Measurements from ENCODE around the gene PLXNA2. TPM values are rescaled to one million over a fixed set of nuclear protein-coding genes. Genes with fewer than 3 reads are reported as not detected.

The PLXNA2 gene
- total RNA-seq, 1 experiment from 2014 or later: 0.06 TPM

DNA sequence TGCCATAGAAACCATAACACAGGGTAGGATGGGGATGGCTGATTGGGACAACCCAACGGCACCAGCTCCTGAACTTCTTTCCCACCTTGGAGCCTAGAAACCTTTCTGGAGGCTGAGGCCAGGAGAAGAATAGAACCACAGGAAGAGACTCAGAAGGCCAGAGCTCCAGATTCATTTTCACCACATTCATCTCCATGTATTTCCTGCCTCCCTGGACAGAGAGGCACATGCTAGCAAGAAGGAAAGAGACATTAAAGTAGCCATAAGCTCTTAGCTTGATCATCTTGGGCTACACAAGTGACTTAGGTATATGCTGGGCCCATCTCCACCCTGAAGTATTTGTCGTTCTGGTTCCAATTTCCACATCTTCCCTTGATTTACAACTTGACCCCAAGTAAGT, 44.1 kb downstream of the PLXNA2 start:
- ChIA-PET CTCF (no interaction called here), POLR2A (ENCODE audit: low non-redundant PET) (no interaction called here)
- Histone ChIP-seq H3K4me1 (ENCODE audit: insufficient read depth, low read length, poor library complexity, severe bottlenecking) (peaks cover 10% of the 10 kb centered on the region), H3K27ac (ENCODE audit: low read depth, low read length, poor library complexity, severe bottlenecking) (no peak overlapping the region), H3K27me3 (replicated peaks; ENCODE audit: insufficient read depth, low read depth, low read length, poor library complexity) (no peaks in the 10 kb centered on the region), H3K9me3 (ENCODE audit: low read depth, low read length, poor library complexity, severe bottlenecking) (no peaks in the 10 kb centered on the region), H3K36me3 (ENCODE audit: insufficient read depth, low read length, poor library complexity, severe bottlenecking) (no peaks in the 10 kb centered on the region), H3K4me3 (ENCODE audit: low read depth, low read length, poor library complexity, severe bottlenecking) (no peak overlapping the region)
- TF ChIP-seq, protein P1, sequence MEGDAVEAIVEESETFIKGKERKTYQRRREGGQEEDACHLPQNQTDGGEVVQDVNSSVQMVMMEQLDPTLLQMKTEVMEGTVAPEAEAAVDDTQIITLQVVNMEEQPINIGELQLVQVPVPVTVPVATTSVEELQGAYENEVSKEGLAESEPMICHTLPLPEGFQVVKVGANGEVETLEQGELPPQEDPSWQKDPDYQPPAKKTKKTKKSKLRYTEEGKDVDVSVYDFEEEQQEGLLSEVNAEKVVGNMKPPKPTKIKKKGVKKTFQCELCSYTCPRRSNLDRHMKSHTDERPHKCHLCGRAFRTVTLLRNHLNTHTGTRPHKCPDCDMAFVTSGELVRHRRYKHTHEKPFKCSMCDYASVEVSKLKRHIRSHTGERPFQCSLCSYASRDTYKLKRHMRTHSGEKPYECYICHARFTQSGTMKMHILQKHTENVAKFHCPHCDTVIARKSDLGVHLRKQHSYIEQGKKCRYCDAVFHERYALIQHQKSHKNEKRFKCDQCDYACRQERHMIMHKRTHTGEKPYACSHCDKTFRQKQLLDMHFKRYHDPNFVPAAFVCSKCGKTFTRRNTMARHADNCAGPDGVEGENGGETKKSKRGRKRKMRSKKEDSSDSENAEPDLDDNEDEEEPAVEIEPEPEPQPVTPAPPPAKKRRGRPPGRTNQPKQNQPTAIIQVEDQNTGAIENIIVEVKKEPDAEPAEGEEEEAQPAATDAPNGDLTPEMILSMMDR (conservative IDR thresholded peaks at IDR 0.05; ENCODE audit: low read depth, low read length): no peak
- no peak for TF ChIP-seq EZH2 (IDR thresholded peaks at IDR 0.05; ENCODE audit: borderline replicate concordance, low read depth, low read length, poor library complexity, severe bottlenecking)
- intact Hi-C loops (cut with micrococcal nuclease; ENCODE audit: unreplicated experiment): no loop called here
- DNase-seq (ENCODE audit: low spot score): no peak
- BruUV-seq (replicated peaks): no TSS peak

DNA sequence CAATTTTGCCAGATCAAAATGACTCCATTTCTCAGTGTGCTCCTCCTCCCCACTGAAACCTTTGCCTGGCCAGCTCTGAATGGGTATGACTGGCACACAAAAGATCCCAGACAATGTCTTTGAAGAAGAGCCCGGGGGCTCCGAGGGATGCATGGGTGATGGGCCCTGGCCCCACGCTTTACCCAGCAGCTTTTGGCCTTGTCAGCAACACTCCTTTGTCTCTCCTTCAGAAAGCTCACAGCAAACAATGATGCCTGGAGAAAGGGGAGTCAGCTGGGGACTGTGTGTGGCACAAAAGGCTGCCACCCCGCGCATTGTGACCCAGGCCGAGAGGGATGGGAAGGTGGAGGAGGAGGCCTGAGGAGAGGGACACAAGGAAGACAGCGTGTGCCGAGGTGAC, 45.9 kb downstream of the PLXNA2 start:
- Histone ChIP-seq H3K4me3 (ENCODE audit: low read depth, low read length, poor library complexity, severe bottlenecking) (no peak overlapping the region), H3K4me1 (ENCODE audit: insufficient read depth, low read length, poor library complexity, severe bottlenecking) (peaks cover 6% of the 10 kb centered on the region), H3K9me3 (ENCODE audit: low read depth, low read length, poor library complexity, severe bottlenecking) (no peaks in the 10 kb centered on the region), H3K27ac (ENCODE audit: low read depth, low read length, poor library complexity, severe bottlenecking) (no peak overlapping the region), H3K27me3 (replicated peaks; ENCODE audit: insufficient read depth, low read depth, low read length, poor library complexity) (no peaks in the 10 kb centered on the region), H3K36me3 (ENCODE audit: insufficient read depth, low read length, poor library complexity, severe bottlenecking) (no peaks in the 10 kb centered on the region)
- BruUV-seq (replicated peaks): no TSS peak
- CTCF ChIA-PET: no interaction called here
- intact Hi-C loops (cut with micrococcal nuclease; ENCODE audit: unreplicated experiment): no loop called here
- DNase-seq (ENCODE audit: low spot score): no peak
- no peak for TF ChIP-seq EZH2 (IDR thresholded peaks at IDR 0.05; ENCODE audit: borderline replicate concordance, low read depth, low read length, poor library complexity, severe bottlenecking)
- TF ChIP-seq, protein P1 (conservative IDR thresholded peaks at IDR 0.05; ENCODE audit: low read depth, low read length): no peak
- POLR2A ChIA-PET (ENCODE audit: low non-redundant PET): interaction anchor here (0.5 kb wide), 1 partner anchor 311 kb away, joined by 6 read pairs; no protein-coding TSS in a partner anchor

DNA sequence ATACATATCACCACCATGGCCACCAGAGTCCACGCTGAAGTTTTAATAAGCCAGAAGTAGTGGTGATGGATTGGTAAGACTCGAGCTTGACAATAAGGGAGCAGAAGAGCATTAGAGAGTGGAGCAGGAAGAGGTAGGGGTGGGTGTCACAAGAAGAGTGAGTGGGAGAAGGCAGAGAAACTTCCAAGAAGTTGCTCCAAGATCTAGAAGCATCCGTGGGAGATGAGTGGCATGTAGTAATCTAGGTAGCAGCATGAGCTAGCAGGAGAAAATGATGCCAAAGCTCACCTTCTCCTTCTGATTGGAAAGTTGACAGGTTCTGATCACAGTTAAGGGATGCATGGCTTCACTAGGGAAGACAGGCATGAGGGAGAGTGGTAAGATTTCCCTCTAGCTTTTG, 49.2 kb downstream of the PLXNA2 start:
- ChIA-PET POLR2A (ENCODE audit: low non-redundant PET) (no interaction called here), CTCF (no interaction called here)
- no TSS peak for BruUV-seq (replicated peaks)
- Histone ChIP-seq H3K4me1 (ENCODE audit: insufficient read depth, low read length, poor library complexity, severe bottlenecking) (no peaks in the 10 kb centered on the region), H3K27me3 (replicated peaks; ENCODE audit: insufficient read depth, low read depth, low read length, poor library complexity) (no peaks in the 10 kb centered on the region), H3K4me3 (ENCODE audit: low read depth, low read length, poor library complexity, severe bottlenecking) (no peak overlapping the region), H3K9me3 (ENCODE audit: low read depth, low read length, poor library complexity, severe bottlenecking) (no peaks in the 10 kb centered on the region), H3K36me3 (ENCODE audit: insufficient read depth, low read length, poor library complexity, severe bottlenecking) (no peaks in the 10 kb centered on the region), H3K27ac (ENCODE audit: low read depth, low read length, poor library complexity, severe bottlenecking) (no peak overlapping the region)
- TF ChIP-seq, protein P1 (conservative IDR thresholded peaks at IDR 0.05; ENCODE audit: low read depth, low read length): no peak
- TF ChIP-seq EZH2 (IDR thresholded peaks at IDR 0.05; ENCODE audit: borderline replicate concordance, low read depth, low read length, poor library complexity, severe bottlenecking): no peak
- no peak for DNase-seq (ENCODE audit: low spot score)
- intact Hi-C loops (cut with micrococcal nuclease; ENCODE audit: unreplicated experiment): no loop called here
